Measurements from ENCODE around the gene ST7L.

Gene ST7L

GRCh38 chr1:112618114-112618720 lies 724 bp downstream of the ST7L start:
- DNase-seq (ENCODE audit: low read depth, low spot score): no peak

- DNase-seq (ENCODE audit: low read depth, low spot score): no peak
These were observed 4.4 kb downstream of the ST7L start for GRCh38 chr1:112614460-112615065.

- no peak for DNase-seq (ENCODE audit: low read depth, low spot score)
These were observed 13.2 kb downstream of the ST7L start for GRCh38 chr1:112605633-112606327.

DNA sequence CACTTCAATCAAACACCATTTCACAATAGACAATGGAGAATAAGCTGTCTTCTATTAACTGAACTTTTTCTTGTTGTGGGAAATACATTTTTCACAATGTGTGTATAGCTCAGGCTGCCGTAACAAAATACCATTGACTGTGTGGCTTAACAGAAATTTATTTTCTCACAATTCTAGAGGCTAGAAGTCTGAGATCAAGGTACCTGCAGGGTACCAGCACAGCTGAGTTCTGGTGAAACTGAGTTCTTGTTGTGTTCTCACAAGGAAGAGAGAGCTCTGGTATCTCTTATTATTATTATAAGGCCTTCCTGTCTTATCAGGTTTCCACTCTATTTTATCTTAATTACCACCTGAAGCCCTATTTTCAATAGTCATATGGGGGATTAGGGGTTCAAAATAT lies 15.4 kb downstream of the ST7L start:
- no peak for DNase-seq (ENCODE audit: low read depth, low spot score)

DNA sequence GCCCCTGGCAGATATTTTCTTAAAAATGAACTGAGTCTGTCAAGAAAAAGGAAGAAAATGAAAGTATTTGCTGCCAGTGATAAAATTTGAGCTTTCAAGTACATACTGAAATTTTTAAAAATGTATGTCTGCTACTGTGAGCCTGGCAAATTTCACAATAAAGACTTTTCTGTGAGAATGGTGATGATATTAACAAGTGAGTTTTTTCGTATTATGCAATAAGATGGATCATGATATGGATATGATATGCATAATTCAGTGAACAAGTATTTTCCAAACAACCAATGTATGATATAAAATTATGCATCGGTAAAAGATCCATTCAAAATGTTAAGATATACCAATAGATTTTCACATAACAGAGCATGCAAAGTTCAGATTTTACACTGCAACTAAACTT lies 15.9 kb downstream of the ST7L start:
- DNase-seq (ENCODE audit: low read depth, low spot score): no peak

- DNase-seq (ENCODE audit: low read depth, low spot score): no peak
These were observed 19.5 kb downstream of the ST7L start for GRCh38 chr1:112599477-112599876.

DNA sequence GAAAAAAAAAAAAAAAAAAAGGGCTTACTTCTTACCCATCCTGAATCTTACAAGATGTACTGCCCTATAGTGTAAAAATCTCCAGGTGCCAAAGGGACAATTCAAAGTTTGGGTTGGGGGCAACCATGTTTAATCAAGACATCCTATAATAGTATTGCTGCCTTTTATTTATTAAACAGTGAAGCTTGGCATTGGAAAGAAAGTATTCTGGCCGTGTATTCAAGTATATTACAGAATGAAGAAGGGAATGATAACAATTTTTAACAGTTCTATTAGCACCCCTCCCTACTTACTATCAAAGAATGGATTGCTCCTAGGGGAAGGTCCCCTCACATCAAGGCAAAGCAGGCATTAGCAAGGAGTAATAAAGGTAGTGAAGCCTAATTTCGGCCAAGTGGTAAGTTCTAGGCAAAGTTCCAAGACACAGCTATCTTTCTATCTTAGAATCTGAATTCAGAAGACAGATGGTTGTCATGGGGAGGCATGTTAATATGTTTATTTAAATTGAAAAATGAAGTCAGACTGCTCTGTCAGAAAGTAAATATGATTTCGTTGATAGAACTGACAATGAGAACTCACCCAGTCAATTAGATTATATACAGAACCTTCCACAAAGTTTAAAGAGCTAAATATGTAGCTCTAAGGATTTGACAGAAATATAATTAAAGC lies 24.6 kb downstream of the ST7L start:
- DNase-seq (ENCODE audit: low read depth, low spot score): no peak

DNA sequence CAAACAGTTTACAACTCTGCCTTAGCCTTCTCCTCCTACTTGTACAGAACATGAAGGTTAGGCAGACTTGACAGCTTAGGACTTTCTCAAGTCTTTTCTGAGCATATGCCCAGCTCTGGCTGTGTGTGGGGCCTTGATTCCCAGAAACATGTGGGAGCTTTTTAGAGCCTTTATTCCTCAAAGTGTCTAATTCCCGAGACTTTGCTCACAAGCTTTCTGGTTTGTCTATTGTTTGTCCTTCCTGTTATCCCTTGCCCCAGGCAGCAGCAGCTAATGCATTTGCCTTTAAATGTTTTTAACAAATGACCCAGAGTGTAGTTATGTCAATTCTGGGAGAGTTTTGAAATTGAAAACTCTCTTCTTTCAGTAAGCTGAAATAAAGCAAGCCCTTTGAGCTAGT lies 29.2 kb downstream of the ST7L start:
- DNase-seq (ENCODE audit: low read depth, low spot score): no peak

DNA sequence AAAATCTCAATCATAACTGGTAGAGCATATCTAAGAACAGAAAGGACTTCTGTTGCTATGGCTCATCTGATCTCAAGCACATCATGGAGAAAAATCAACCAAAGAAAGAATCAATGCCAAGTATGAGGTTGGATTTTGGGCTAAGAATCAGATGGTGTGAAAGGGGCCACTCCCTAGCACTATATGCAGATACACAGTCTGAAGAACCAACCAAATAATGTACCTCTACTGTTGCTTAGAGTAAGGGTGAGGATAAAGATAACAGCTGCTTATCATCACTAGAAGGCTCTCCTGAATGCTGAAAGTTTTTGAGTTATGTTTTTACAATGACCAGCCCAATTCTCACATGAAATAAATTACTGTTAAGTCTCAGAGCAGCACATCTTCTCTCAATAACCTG lies 35.6 kb downstream of the ST7L start:
- no peak for DNase-seq (ENCODE audit: low read depth, low spot score)

DNA sequence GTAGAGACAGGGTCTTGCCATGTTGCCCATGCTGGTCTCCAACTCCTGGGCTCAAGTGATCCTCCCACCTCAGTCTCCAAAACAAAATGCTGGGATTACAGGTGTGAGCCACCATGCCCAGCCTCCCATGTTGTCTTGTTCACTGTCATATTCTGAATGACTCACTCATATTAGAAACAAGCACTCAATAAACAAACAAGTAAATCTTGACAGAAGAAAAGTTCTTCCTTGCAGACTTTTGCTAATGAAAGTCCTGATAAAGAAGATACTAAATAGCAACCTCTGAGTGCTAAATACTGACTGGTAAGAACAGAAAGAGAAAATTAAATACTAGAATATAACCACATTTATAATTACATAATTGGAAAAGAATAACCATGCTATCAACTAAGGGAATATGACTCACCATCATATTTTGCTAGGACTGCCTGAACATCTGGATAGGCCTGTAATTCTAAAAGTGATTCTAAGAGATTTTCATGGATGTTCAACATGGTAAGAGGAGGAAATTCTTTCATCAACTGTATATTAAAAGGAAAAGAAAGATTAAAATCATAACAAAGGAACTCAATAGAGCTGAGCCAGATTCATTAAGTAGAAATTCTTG lies 37.3 kb downstream of the ST7L start:
- no peak for DNase-seq (ENCODE audit: low read depth, low spot score)

GRCh38 chr1:112579801-112580510 lies 39.0 kb downstream of the ST7L start:
- no peak for DNase-seq (ENCODE audit: low read depth, low spot score)

DNA sequence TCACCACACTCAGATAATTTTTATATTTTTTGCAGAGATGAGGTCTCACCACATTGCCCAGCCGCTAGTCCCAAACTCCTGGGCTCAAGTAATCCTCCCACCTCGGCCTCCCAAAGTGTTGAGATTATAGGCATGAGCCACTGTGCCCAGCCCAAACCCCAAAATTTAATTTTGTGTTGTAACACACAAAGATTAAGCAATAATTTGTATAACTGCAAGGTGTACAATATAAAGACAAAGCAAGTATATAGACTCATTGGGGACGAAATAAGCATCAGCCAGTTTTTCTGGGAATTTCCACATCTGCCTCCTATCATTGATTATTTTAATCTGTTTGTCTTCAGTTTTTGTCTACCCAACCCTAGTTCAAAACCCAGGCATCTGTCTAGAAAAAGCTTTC lies 42.7 kb downstream of the ST7L start:
- no peak for DNase-seq (ENCODE audit: low read depth, low spot score)

DNA sequence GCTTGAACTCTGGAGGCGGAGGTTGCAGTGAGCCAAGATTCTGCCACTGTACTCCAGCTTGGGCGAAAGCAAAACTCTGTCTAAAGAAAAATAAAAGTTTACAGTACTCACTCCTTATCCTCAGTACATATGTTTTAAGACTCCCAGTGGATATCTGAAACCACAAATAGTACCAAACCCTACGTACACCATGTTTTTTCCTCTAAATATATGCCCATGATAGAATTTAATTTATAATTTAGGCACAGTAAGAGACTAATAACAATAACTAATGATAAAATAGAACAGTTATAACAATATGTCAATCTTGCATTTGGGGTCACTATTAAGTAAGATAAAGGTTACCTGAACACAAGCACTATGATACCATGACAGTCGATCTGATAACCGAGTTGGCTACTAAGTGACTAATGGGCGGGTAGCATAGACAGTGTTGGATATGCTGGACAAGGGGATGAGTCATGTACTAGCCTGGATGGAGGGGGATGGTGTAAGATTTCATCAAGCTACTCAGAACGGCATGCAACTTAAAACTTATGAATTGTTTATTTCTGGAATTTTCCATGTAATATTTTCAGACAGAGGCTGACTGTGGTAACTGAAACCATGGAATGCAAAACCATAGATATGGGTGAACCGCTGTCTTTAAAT lies 43.7 kb downstream of the ST7L start:
- DNase-seq (ENCODE audit: low read depth, low spot score): peak; percentile 56

GRCh38 chr1:112565800-112566199 lies 53.1 kb downstream of the ST7L start:
- DNase-seq (ENCODE audit: low read depth, low spot score): no peak

DNA sequence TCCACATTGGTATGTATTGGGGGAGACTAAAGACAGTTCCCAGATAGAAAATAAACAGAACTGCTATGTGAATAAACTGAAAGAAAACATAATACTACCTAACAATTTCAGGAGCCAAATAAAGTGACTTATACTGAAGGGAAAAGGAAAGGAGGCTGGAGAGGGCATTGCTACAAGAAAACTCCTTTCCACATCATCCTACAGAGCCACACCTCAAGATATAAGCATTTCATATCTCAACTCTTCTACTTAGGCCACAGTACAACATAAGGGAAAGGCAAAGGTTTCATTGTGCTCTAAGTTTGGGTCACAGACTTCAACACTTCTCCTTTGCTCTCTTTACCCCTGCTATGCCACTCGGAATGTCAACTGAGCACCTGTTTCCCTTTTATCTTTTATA lies 54.9 kb downstream of the ST7L start:
- DNase-seq (ENCODE audit: low read depth, low spot score): no peak

- no peak for DNase-seq (ENCODE audit: low read depth, low spot score)
These were observed 55.6 kb downstream of the ST7L start for GRCh38 chr1:112563341-112563740.

GRCh38 chr1:112558634-112559033 lies 60.3 kb downstream of the ST7L start:
- DNase-seq (ENCODE audit: low read depth, low spot score): no peak

GRCh38 chr1:112557385-112557784 lies 61.6 kb downstream of the ST7L start:
- peak; percentile 7 for DNase-seq (ENCODE audit: low read depth, low spot score)

- no peak for DNase-seq (ENCODE audit: low read depth, low spot score)
These were observed 64.5 kb downstream of the ST7L start for GRCh38 chr1:112554411-112554810.

- no peak for DNase-seq (ENCODE audit: low read depth, low spot score)
These were observed 69.4 kb downstream of the ST7L start for GRCh38 chr1:112549590-112549989.

DNA sequence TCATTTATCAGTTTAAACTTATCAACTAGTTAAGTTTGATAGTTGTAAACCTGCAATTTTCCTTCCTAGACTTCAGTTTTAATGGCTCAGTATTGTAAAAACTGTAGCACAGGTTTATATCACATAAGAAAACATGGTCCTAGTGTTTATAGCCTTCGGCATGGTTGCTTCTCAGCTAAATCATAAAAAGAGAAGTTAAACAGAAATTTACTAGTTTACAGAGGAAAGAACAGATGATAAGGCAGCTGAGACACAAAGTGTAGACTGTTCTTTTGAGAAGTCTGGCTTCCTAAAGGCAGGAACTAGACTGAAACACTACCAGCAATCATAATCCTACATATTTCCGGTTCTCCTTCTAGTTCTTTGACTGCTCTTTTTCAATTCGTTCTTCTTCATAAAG lies 70.4 kb downstream of the ST7L start:
- no peak for DNase-seq (ENCODE audit: low read depth, low spot score)

All from brain pericyte (primary cell).